Fibroblast of lung (primary cell): Measurements from ENCODE around the gene TNFRSF11A. TPM values are rescaled to one million over a fixed set of nuclear protein-coding genes. Genes with fewer than 3 reads are reported as not detected.

Experiments used
- DNase-seq, 2 donors: peaks; one replicate each; pipeline versions ENCODE4 v3.0.0 to v3.0.0-alpha.2; 2010; ENCODE audit warnings: low read depth in 2 of 2
- H2AFZ ChIP-seq: 2 replicates; pipeline ENCODE4 v1.5.1; 2012; ENCODE audit warnings: low read length, control low read depth, inconsistent platforms
- H3K27ac ChIP-seq: 2 replicates; pipeline ENCODE4 v1.5.1; 2011; ENCODE audit warnings: low read length, control low read depth; ENCODE audit not compliant: insufficient read depth
- H3K27me3 ChIP-seq: 2 replicates; pipeline ENCODE4 v1.5.1; 2011; ENCODE audit warnings: mild to moderate bottlenecking, low read length; ENCODE audit not compliant: control insufficient read depth, insufficient read depth
- H3K36me3 ChIP-seq: 2 replicates; pipeline ENCODE4 v1.5.1; 2011; ENCODE audit warnings: low read length; ENCODE audit not compliant: control insufficient read depth, insufficient read depth
- H3K4me1 ChIP-seq: 2 replicates; pipeline ENCODE4 v1.5.1; 2011; ENCODE audit warnings: low read length; ENCODE audit not compliant: control insufficient read depth, insufficient read depth; ENCODE audit errors: extremely low read depth
- H3K4me2 ChIP-seq: 2 replicates; pipeline ENCODE4 v1.5.1; 2011; ENCODE audit warnings: low read length, control low read depth; ENCODE audit not compliant: insufficient read depth; ENCODE audit errors: extremely low read depth
- H3K4me3 ChIP-seq, 4 experiments: fragments of 200-600 bp in 1 of 4; sonication (generic) in 1 of 4; replicated peaks in 1 of 4; 2 replicates each; pipeline ENCODE4 v1.5.1; 2011 to 2016; ENCODE audit warnings: low read length in 4 of 4, low read depth in 3 of 4, mild to moderate bottlenecking in 3 of 4, control low read depth in 2 of 4, inconsistent platforms in 1 of 4, mixed read lengths in 1 of 4; ENCODE audit not compliant: insufficient read depth in 1 of 4; ENCODE audit errors: control extremely low read depth in 1 of 4
- H3K79me2 ChIP-seq: 2 replicates; pipeline ENCODE4 v1.5.1; 2012; ENCODE audit warnings: mild to moderate bottlenecking, low read length, inconsistent platforms; ENCODE audit not compliant: control insufficient read depth, insufficient read depth
- H3K9ac ChIP-seq: 2 replicates; pipeline ENCODE4 v1.5.1; 2011; ENCODE audit warnings: mild to moderate bottlenecking, low read length, control low read depth; ENCODE audit not compliant: insufficient read depth
- H3K9me3 ChIP-seq: 2 replicates; pipeline ENCODE4 v1.5.1; 2012; ENCODE audit warnings: low read depth, low read length; ENCODE audit not compliant: control insufficient read depth, insufficient read depth
- H4K20me1 ChIP-seq: 2 replicates; pipeline ENCODE4 v1.5.1; 2011; ENCODE audit warnings: low read length; ENCODE audit not compliant: control insufficient read depth, insufficient read depth; ENCODE audit errors: extremely low read depth
- CTCF ChIP-seq, 2 donors: IDR thresholded peaks in 1 of 2; conservative IDR thresholded peaks in 1 of 2; 1 replicate in 1 of 2; 2 replicates in 1 of 2; pipeline ENCODE4 v1.5.1; 2011 to 2012; ENCODE audit warnings: low read length in 2 of 2, control low read depth in 1 of 2, inconsistent platforms in 1 of 2, low read depth in 1 of 2, mild to moderate bottlenecking in 1 of 2
- EZH2 ChIP-seq: IDR thresholded peaks from 2 replicates; pipeline ENCODE4 v1.5.1; 2012; ENCODE audit warnings: low read length, control low read depth, mild to moderate bottlenecking; ENCODE audit errors: missing control alignments
- polyA plus RNA-seq, 2 donors: library from polyadenylated mRNA; depleted of rRNA in 1 of 2; stranded (reverse) in 1 of 2; unstranded in 1 of 2; fragments of >200 nt; gene quantifications; 2 replicates each; pipeline ENCODE4 v1.2.1, GENCODE V29; 2011 to 2012; ENCODE audit warnings: missing spikeins in 1 of 2
- total RNA-seq: library from RNA; depleted of rRNA; stranded (reverse); fragments of >200 nt; gene quantifications from 2 replicates; pipeline ENCODE4 v1.2.1, GENCODE V29; 2014

TNFRSF11A gene
- total and polyA plus RNA-seq, 2 donors (not counting 1 experiment from before 2014, with no cell fraction given), result 0.11 to 0.66 TPM

GRCh38 chr18:62402342-62402948 is 77.3 kb downstream of the TNFRSF11A start:
- H4K20me1 ChIP-seq, result no peaks in the 10 kb centered on the region
- H3K4me3 ChIP-seq, result no peak overlapping the region
- no peaks in the 10 kb centered on the region for H3K36me3 ChIP-seq
- no peak for DNase-seq
- H2AFZ ChIP-seq, result no peak overlapping the region
- no peaks in the 10 kb centered on the region for H3K9me3 ChIP-seq
- no peak for TF ChIP-seq CTCF (conservative IDR thresholded peaks at IDR 0.05 in 1 of 2, IDR thresholded peaks at IDR 0.05 in 1 of 2; ENCODE audit: low read depth in 1 of 2, low read length in 2 of 2)
- TF ChIP-seq EZH2, result no peak
- no peaks in the 10 kb centered on the region for H3K79me2 ChIP-seq
- peaks cover 7% of the 10 kb centered on the region for H3K27me3 ChIP-seq
- H3K9ac ChIP-seq, result no peak overlapping the region
- no peaks in the 10 kb centered on the region for H3K4me1 ChIP-seq
- no peak overlapping the region for H3K4me2 ChIP-seq
- no peak overlapping the region for H3K27ac ChIP-seq

- Histone ChIP-seq H3K4me2 (no peak overlapping the region), H3K79me2 (no peaks in the 10 kb centered on the region), H3K27ac (no peak overlapping the region), H4K20me1 (no peaks in the 10 kb centered on the region), H3K36me3 (no peaks in the 10 kb centered on the region), H2AFZ (no peak overlapping the region), H3K9me3 (no peaks in the 10 kb centered on the region), H3K27me3 (peaks cover 7% of the 10 kb centered on the region), H3K9ac (no peak overlapping the region), H3K4me3 (no peak overlapping the region), H3K4me1 (no peaks in the 10 kb centered on the region)
- no peak for DNase-seq
- TF ChIP-seq EZH2 (no peak), CTCF (conservative IDR thresholded peaks at IDR 0.05 in 1 of 2, IDR thresholded peaks at IDR 0.05 in 1 of 2; ENCODE audit: low read depth in 1 of 2, low read length in 2 of 2) (no peak)
Observed at GRCh38 chr18:62403120-62403519, 78.0 kb downstream of the TNFRSF11A start.

DNA sequence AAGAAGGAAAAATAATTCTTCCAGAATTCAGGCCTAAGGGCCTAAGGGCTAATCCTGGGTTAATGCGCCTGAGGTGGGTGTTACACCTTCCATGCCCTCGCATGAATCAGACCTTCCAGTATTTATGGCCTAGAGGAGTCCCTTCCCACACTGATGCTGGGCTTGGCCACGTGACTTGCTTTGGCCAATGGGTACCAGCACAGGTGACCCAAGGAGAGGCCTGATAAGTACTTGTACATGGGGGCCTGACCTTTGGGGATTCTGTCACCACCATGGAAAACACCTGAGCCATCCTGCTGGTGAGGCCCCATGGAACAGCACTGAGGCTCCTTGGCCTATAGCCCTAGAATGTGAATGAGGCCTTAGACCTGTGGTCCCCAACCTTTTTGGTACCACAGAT is 79.8 kb downstream of the TNFRSF11A start:
- Histone ChIP-seq H3K4me1 (no peaks in the 10 kb centered on the region), H3K4me2 (no peak overlapping the region), H3K4me3 (no peak overlapping the region), H3K9ac (no peak overlapping the region), H3K9me3 (no peaks in the 10 kb centered on the region), H3K79me2 (no peaks in the 10 kb centered on the region), H4K20me1 (no peaks in the 10 kb centered on the region), H3K27ac (no peak overlapping the region), H3K27me3 (peaks cover 4% of the 10 kb centered on the region), H3K36me3 (no peaks in the 10 kb centered on the region), H2AFZ (no peak overlapping the region)
- TF ChIP-seq CTCF (conservative IDR thresholded peaks at IDR 0.05 in 1 of 2, IDR thresholded peaks at IDR 0.05 in 1 of 2; ENCODE audit: low read depth in 1 of 2, low read length in 2 of 2) (no peak), EZH2 (no peak)
- no peak for DNase-seq
